ENCODE results near the gene RUNX1. TPM values are rescaled to one million over a fixed set of nuclear protein-coding genes. Genes with fewer than 3 reads are reported as not detected.

The RUNX1 gene
- polyA plus RNA-seq, 1 donor from 2014 or later: 9.2 TPM

- Mint-ChIP-seq H3K27ac (peak overlapping the region; percentile 89 to 98 (median 90)), H3K4me3 (peak overlapping the region; percentile 45 to 98 (median 88))
Observed at GRCh38 chr21:35050348-35051286, 1.5 kb upstream of the RUNX1 start.

GRCh38 chr21:35048183-35048601, 910 bp downstream of the RUNX1 start:
- H3K4me1 Mint-ChIP-seq: peaks cover 57 to 77% (median 77%) of the 10 kb centered on the region in 3 donors
- H3K27ac Mint-ChIP-seq: peak overlapping the region; percentile 90 to 98 (median 97)
- H3K9me3 Mint-ChIP-seq: no peaks in the 10 kb centered on the region
- H3K27me3 Mint-ChIP-seq: no peaks in the 10 kb centered on the region
- H3K4me3 Mint-ChIP-seq: peak overlapping the region; percentile 90 to 98 (median 94)
- peaks cover 2% of the 10 kb centered on the region for H3K36me3 Mint-ChIP-seq

More at GRCh38 chr21:35050348-35051286, 1.5 kb upstream of the RUNX1 start:
- no peaks in the 10 kb centered on the region for H3K27me3 Mint-ChIP-seq
- no peaks in the 10 kb centered on the region for H3K9me3 Mint-ChIP-seq
- peaks cover 34 to 54% (median 52%) of the 10 kb centered on the region in 3 donors for H3K4me1 Mint-ChIP-seq
- H3K36me3 Mint-ChIP-seq: no peaks in the 10 kb centered on the region

- Mint-ChIP-seq H3K36me3 (peaks cover 2% of the 10 kb centered on the region), H3K27me3 (no peaks in the 10 kb centered on the region), H3K4me3 (peak overlapping the region; percentile 90 to 98 (median 94)), H3K4me1 (peaks cover 64 to 85% (median 84%) of the 10 kb centered on the region in 3 donors), H3K27ac (peak overlapping the region; percentile 90 to 98 (median 97)), H3K9me3 (no peaks in the 10 kb centered on the region)
Observed at GRCh38 chr21:35046880-35047229, 2.2 kb downstream of the RUNX1 start.

- peak overlapping the region; percentile 84 to 98 (median 91) for H3K4me3 Mint-ChIP-seq
- peak overlapping the region; percentile 59 to 91 (median 88) for H3K27ac Mint-ChIP-seq
- no peaks in the 10 kb centered on the region for H3K9me3 Mint-ChIP-seq
- H3K4me1 Mint-ChIP-seq: peaks cover 63 to 85% (median 85%) of the 10 kb centered on the region in 3 donors
- H3K27me3 Mint-ChIP-seq: no peaks in the 10 kb centered on the region
- H3K36me3 Mint-ChIP-seq: peaks cover 3% of the 10 kb centered on the region
Observed at GRCh38 chr21:35046263-35046624, 2.9 kb downstream of the RUNX1 start.

- peak overlapping the region; percentile 73 to 91 (median 88) for H3K27ac Mint-ChIP-seq
- peak overlapping the region; percentile 84 to 98 (median 91) for H3K4me3 Mint-ChIP-seq
- H3K27me3 Mint-ChIP-seq: peaks cover 4% of the 10 kb centered on the region
- H3K4me1 Mint-ChIP-seq: peaks cover 61 to 85% (median 84%) of the 10 kb centered on the region in 3 donors
- peaks cover 4% of the 10 kb centered on the region for H3K36me3 Mint-ChIP-seq
- H3K9me3 Mint-ChIP-seq: no peaks in the 10 kb centered on the region
Observed at GRCh38 chr21:35045542-35046262, 3.4 kb downstream of the RUNX1 start.

GRCh38 chr21:35044770-35045541, 4.1 kb downstream of the RUNX1 start:
- H3K27me3 Mint-ChIP-seq: peaks cover 4% of the 10 kb centered on the region
- H3K4me1 Mint-ChIP-seq: peaks cover 60 to 82% (median 82%) of the 10 kb centered on the region in 3 donors
- H3K27ac Mint-ChIP-seq: peak overlapping the region; percentile 73 to 91 (median 78)
- H3K9me3 Mint-ChIP-seq: no peaks in the 10 kb centered on the region
- peak overlapping the region; percentile 84 to 98 (median 91) for H3K4me3 Mint-ChIP-seq
- peaks cover 4% of the 10 kb centered on the region for H3K36me3 Mint-ChIP-seq

GRCh38 chr21:35044128-35044527, 5.0 kb downstream of the RUNX1 start:
- H3K27ac Mint-ChIP-seq: peak overlapping the region; percentile 60 to 91 (median 90)
- no peaks in the 10 kb centered on the region for H3K9me3 Mint-ChIP-seq
- H3K4me3 Mint-ChIP-seq: peak overlapping the region in 2 of 4 donors; percentile 92 to 98
- H3K36me3 Mint-ChIP-seq: peaks cover 4% of the 10 kb centered on the region
- H3K4me1 Mint-ChIP-seq: peaks cover 56 to 76% (median 75%) of the 10 kb centered on the region in 3 donors
- H3K27me3 Mint-ChIP-seq: peaks cover 4% of the 10 kb centered on the region

- Mint-ChIP-seq H3K9me3 (no peaks in the 10 kb centered on the region), H3K36me3 (peaks cover 4% of the 10 kb centered on the region), H3K27me3 (peaks cover 4% of the 10 kb centered on the region), H3K27ac (peak overlapping the region; percentile 76 to 91 (median 90)), H3K4me3 (peak overlapping the region; percentile 13 to 98 (median 82)), H3K4me1 (peaks cover 53 to 73% (median 70%) of the 10 kb centered on the region in 3 donors)
Observed at GRCh38 chr21:35043549-35043948, 5.6 kb downstream of the RUNX1 start.

GRCh38 chr21:35042836-35043235, 6.3 kb downstream of the RUNX1 start:
- Mint-ChIP-seq H3K36me3 (peaks cover 4% of the 10 kb centered on the region), H3K9me3 (no peaks in the 10 kb centered on the region), H3K4me1 (peaks cover 52 to 72% (median 64%) of the 10 kb centered on the region in 3 donors), H3K4me3 (peak overlapping the region; percentile 65 to 98 (median 83)), H3K27me3 (peaks cover 4% of the 10 kb centered on the region), H3K27ac (peak overlapping the region in 2 of 3 donors; percentile 90 to 91)

GRCh38 chr21:35041881-35042280, 7.2 kb downstream of the RUNX1 start:
- Mint-ChIP-seq H3K4me1 (peaks cover 51 to 68% (median 55%) of the 10 kb centered on the region in 3 donors), H3K9me3 (no peaks in the 10 kb centered on the region), H3K36me3 (peaks cover 4% of the 10 kb centered on the region), H3K4me3 (peak overlapping the region in 1 of 4 donors; percentile 74), H3K27me3 (peaks cover 4% of the 10 kb centered on the region), H3K27ac (peak overlapping the region in 1 of 3 donors; percentile 74)

GRCh38 chr21:35041122-35041521, 8.0 kb downstream of the RUNX1 start:
- H3K27ac Mint-ChIP-seq: peak overlapping the region; percentile 15 to 84 (median 74)
- peak overlapping the region; percentile 8 to 88 (median 56) for H3K4me3 Mint-ChIP-seq
- peaks cover 46 to 63% (median 50%) of the 10 kb centered on the region in 3 donors for H3K4me1 Mint-ChIP-seq
- no peaks in the 10 kb centered on the region for H3K9me3 Mint-ChIP-seq
- peaks cover 4% of the 10 kb centered on the region for H3K36me3 Mint-ChIP-seq
- peaks cover 4% of the 10 kb centered on the region for H3K27me3 Mint-ChIP-seq

- peak overlapping the region in 1 of 3 donors; percentile 62 for H3K27ac Mint-ChIP-seq
Observed at GRCh38 chr21:35039595-35040289, 9.4 kb downstream of the RUNX1 start.

GRCh38 chr21:35038772-35039319, 10.3 kb downstream of the RUNX1 start:
- Mint-ChIP-seq H3K36me3 (peaks cover 2% of the 10 kb centered on the region), H3K27ac (no peak overlapping the region), H3K4me1 (peaks cover 24 to 48% (median 28%) of the 10 kb centered on the region in 3 donors), H3K27me3 (peaks cover 4% of the 10 kb centered on the region), H3K4me3 (no peak overlapping the region), H3K9me3 (no peaks in the 10 kb centered on the region)

More at GRCh38 chr21:35039595-35040289, 9.4 kb downstream of the RUNX1 start:
- H3K36me3 Mint-ChIP-seq: peaks cover 4% of the 10 kb centered on the region
- peaks cover 33 to 57% (median 37%) of the 10 kb centered on the region in 3 donors for H3K4me1 Mint-ChIP-seq
- H3K27me3 Mint-ChIP-seq: peaks cover 4% of the 10 kb centered on the region
- no peaks in the 10 kb centered on the region for H3K9me3 Mint-ChIP-seq
- H3K4me3 Mint-ChIP-seq: peak overlapping the region in 2 of 4 donors; percentile 74 to 79
